C4-2B (cell line): ENCODE data around the gene LRRC56.

ENCODE experiments used
- ZFX ChIP-seq: fragments of 450-650 bp; IDR thresholded peaks from 2 replicates; pipeline ENCODE4 v1.6.1; 2017
- TF ChIP-seq, protein P1 (sequence below): fragments of 450-650 bp; conservative IDR thresholded peaks from 2 replicates; pipeline ENCODE4 v1.5.1; 2017; ENCODE audit warnings: mild to moderate bottlenecking

DNA sequence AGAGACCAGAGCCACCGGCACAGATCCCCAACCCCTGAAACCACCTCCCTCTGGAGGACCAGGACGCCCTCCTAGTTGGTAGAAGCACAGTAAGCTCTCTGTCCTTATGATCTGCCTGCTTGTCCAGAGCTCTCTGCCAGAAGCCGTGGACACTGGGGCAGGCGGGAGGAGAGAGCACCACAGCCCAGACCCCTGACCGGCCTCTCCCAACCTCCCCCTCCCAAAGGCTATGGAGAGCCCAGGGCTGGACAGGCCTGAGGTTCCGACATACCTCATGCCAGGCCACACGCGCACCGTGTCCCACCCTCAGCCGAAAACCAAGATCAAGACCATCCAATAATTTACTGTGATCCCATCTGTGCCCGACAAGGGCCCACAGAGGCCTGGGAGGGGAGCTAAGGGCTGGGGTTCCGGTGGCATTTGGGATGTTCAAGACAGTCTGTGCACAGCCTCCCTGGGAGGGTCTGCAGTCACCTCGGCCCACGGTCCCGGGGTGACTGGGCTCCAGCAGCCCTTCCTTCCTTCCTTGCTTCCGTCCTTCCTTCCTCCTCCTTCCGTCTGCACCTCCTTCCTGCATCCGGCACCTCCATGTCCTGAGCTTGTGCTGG, 5.3 kb upstream of the LRRC56 start:
- TF ChIP-seq, protein P1, sequence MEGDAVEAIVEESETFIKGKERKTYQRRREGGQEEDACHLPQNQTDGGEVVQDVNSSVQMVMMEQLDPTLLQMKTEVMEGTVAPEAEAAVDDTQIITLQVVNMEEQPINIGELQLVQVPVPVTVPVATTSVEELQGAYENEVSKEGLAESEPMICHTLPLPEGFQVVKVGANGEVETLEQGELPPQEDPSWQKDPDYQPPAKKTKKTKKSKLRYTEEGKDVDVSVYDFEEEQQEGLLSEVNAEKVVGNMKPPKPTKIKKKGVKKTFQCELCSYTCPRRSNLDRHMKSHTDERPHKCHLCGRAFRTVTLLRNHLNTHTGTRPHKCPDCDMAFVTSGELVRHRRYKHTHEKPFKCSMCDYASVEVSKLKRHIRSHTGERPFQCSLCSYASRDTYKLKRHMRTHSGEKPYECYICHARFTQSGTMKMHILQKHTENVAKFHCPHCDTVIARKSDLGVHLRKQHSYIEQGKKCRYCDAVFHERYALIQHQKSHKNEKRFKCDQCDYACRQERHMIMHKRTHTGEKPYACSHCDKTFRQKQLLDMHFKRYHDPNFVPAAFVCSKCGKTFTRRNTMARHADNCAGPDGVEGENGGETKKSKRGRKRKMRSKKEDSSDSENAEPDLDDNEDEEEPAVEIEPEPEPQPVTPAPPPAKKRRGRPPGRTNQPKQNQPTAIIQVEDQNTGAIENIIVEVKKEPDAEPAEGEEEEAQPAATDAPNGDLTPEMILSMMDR, result no peak
- TF ChIP-seq ZFX, result no peak
